WTC11 (cell line): ENCODE data around the gene MCM7.

Source experiments
- CREB1 ChIP-seq: sonication (generic); formaldehyde crosslinking; IDR thresholded peaks from 2 replicates; pipeline ENCODE4 v1.8.0; 2023; ENCODE audit warnings: mild to moderate bottlenecking, missing genetic modification reagents
- CTCF ChIP-seq: fragments of 200-600 bp; IDR thresholded peaks from 2 replicates; pipeline ENCODE4 v1.8.0; 2022; ENCODE audit warnings: antibody characterized with exemption
- FOXJ3 ChIP-seq: sonication (generic); formaldehyde crosslinking; IDR thresholded peaks from 2 replicates; pipeline ENCODE4 v1.9.0; 2021; ENCODE audit warnings: missing genetic modification reagents, mild to moderate bottlenecking, borderline replicate concordance
- NR1H2 ChIP-seq: sonication (generic); formaldehyde crosslinking; IDR thresholded peaks from 2 replicates; pipeline ENCODE4 v1.9.0; 2021; ENCODE audit warnings: mild to moderate bottlenecking, moderate library complexity, missing genetic modification reagents

- no peak for TF ChIP-seq CTCF
- TF ChIP-seq CREB1 (CRISPR knock-in tag), result no peak
- TF ChIP-seq NR1H2 (CRISPR knock-in tag), result no peak
- no peak for TF ChIP-seq FOXJ3 (CRISPR knock-in tag)
Observed at GRCh38 chr7:100118388-100119071, 17.3 kb upstream of the MCM7 start.
